Activated CD4-positive, alpha-beta T cell treated with anti-CD3 and anti-CD28 coated beads, Interleukin-2, Interleukin-4, amounts not matched to agents 100 ng/mL and 50 ng/mL, durations not matched to agents 16 hours and 8 hours (primary cell): Measurements from ENCODE around the gene RYR1.
"Not testable (repeated sequence)": the region's sequence is repeated elsewhere in the genome, so short reads cannot be mapped to it uniquely, and the experiment has no call there.

Source experiments
- DNase-seq: peaks from one replicate; pipeline ENCODE4 v3.0.0-alpha.2; 2020; ENCODE audit warnings: low spot score

The RYR1 gene

GRCh38 chr19:38457690-38458405 is 24.4 kb downstream of the RYR1 start:
- no peak for DNase-seq

- no peak for DNase-seq
Measured at GRCh38 chr19:38458991-38459390, 25.5 kb downstream of the RYR1 start.

- DNase-seq, result no peak
Measured at GRCh38 chr19:38463365-38463764, 29.9 kb downstream of the RYR1 start.

- no peak for DNase-seq
Measured at GRCh38 chr19:38464421-38465082, 31.1 kb downstream of the RYR1 start.

- DNase-seq, result no peak
Measured at GRCh38 chr19:38466050-38466449, 32.6 kb downstream of the RYR1 start.

GRCh38 chr19:38467541-38468525 is 34.3 kb downstream of the RYR1 start:
- no peak for DNase-seq

GRCh38 chr19:38469151-38469550 is 35.7 kb downstream of the RYR1 start:
- DNase-seq, result no peak

GRCh38 chr19:38470788-38471480 is 37.4 kb downstream of the RYR1 start:
- DNase-seq, result no peak

GRCh38 chr19:38472725-38473124 is 39.2 kb downstream of the RYR1 start:
- not testable (repeated sequence) for DNase-seq

GRCh38 chr19:38473201-38473600 is 39.7 kb downstream of the RYR1 start:
- no peak for DNase-seq

- DNase-seq, result no peak
Measured at GRCh38 chr19:38475176-38475575, 41.7 kb downstream of the RYR1 start.

GRCh38 chr19:38478273-38478971 is 44.9 kb downstream of the RYR1 start:
- peak; percentile 19 for DNase-seq

- no peak for DNase-seq
Measured at GRCh38 chr19:38482496-38482895, 49.0 kb downstream of the RYR1 start.

GRCh38 chr19:38483016-38483630 is 49.6 kb downstream of the RYR1 start:
- no peak for DNase-seq

GRCh38 chr19:38484747-38485146 is 51.3 kb downstream of the RYR1 start:
- DNase-seq, result no peak

GRCh38 chr19:38485541-38486285 is 52.2 kb downstream of the RYR1 start:
- DNase-seq, result no peak

GRCh38 chr19:38486731-38487336 is 53.3 kb downstream of the RYR1 start:
- no peak for DNase-seq

GRCh38 chr19:38488096-38488495 is 54.6 kb downstream of the RYR1 start:
- no peak for DNase-seq

- no peak for DNase-seq
Measured at GRCh38 chr19:38488776-38489481, 55.4 kb downstream of the RYR1 start.
